ENCODE measurements around the gene CATSPER3.

Gene CATSPER3

GRCh38 chr5:134967607-134968006 is at the start of gene CATSPER3:
Gene CATSPER3, plus strand, starts transcription at chr5:134967907. Its CDS starts 85 bp downstream, at chr5:134967992.
- DNase-seq = no peak

GRCh38 chr5:134918861-134919260 is 48.8 kb upstream of the CATSPER3 start:
- no peak for DNase-seq

- DNase-seq = no peak
Observed at GRCh38 chr5:134920848-134921575, 46.7 kb upstream of the CATSPER3 start.

GRCh38 chr5:134932508-134932907 is 35.2 kb upstream of the CATSPER3 start:
- DNase-seq = no peak

- DNase-seq = no peak
Observed at GRCh38 chr5:134934202-134934601, 33.5 kb upstream of the CATSPER3 start.

- no peak for DNase-seq
Observed at GRCh38 chr5:134935711-134936602, 31.8 kb upstream of the CATSPER3 start.

- no peak for DNase-seq
Observed at GRCh38 chr5:134937526-134937925, 30.2 kb upstream of the CATSPER3 start.

GRCh38 chr5:134938030-134938429 is 29.7 kb upstream of the CATSPER3 start:
- DNase-seq = no peak

- DNase-seq = no peak
Observed at GRCh38 chr5:134939500-134939899, 28.2 kb upstream of the CATSPER3 start.

- DNase-seq = no peak
Observed at GRCh38 chr5:134943547-134943946, 24.2 kb upstream of the CATSPER3 start.

- DNase-seq = peak; percentile 6
Observed at GRCh38 chr5:134944630-134945029, 23.1 kb upstream of the CATSPER3 start.

GRCh38 chr5:134945041-134945440 is 22.7 kb upstream of the CATSPER3 start:
- DNase-seq = no peak

- peak; percentile 49 for DNase-seq
Observed at GRCh38 chr5:134948911-134949310, 18.8 kb upstream of the CATSPER3 start.

GRCh38 chr5:134949316-134949715 is 18.4 kb upstream of the CATSPER3 start:
- peak; percentile 49 for DNase-seq

GRCh38 chr5:134957920-134958608 is 9.6 kb upstream of the CATSPER3 start:
- no peak for DNase-seq

- DNase-seq = no peak
Observed at GRCh38 chr5:134958755-134959154, 9.0 kb upstream of the CATSPER3 start.

- no peak for DNase-seq
Observed at GRCh38 chr5:134963098-134963497, 4.6 kb upstream of the CATSPER3 start.

GRCh38 chr5:134964359-134965270 is 3.1 kb upstream of the CATSPER3 start:
- no peak for DNase-seq

- no peak for DNase-seq
Observed at GRCh38 chr5:134965271-134965825, 2.4 kb upstream of the CATSPER3 start.

- DNase-seq = no peak
Observed at GRCh38 chr5:134968055-134968454, 348 bp downstream of the CATSPER3 start.

GRCh38 chr5:134969166-134969565 is 1.5 kb downstream of the CATSPER3 start:
- DNase-seq = no peak
